Thoracic aorta (tissue), 2 donors: Measurements from ENCODE around the gene MAP3K9. TPM values are rescaled to one million over a fixed set of nuclear protein-coding genes. Genes with fewer than 3 reads are reported as not detected.

Experiments
- ATAC-seq: fragments of 150-250 bp; one replicate; pipeline ENCODE4 v1.8.0; 2017; ENCODE audit warnings: low read depth; ENCODE audit not compliant: insufficient number of reproducible peaks, low FRiP score
- DNase-seq: peaks from one replicate; pipeline ENCODE4 v3.0.0-alpha.2; 2020; ENCODE audit warnings: low spot score
- H3K27ac ChIP-seq, 2 donors: fragments of 200-600 bp; sonication (generic); 1 replicate in 1 of 2; 2 replicates in 1 of 2; pipeline ENCODE4 v1.5.1; 2016; ENCODE audit warnings: mild to moderate bottlenecking in 2 of 2, moderate library complexity in 2 of 2
- H3K27me3 ChIP-seq: fragments of 200-600 bp; sonication (generic); replicated peaks from 2 replicates; pipeline ENCODE4 v1.6.0; 2016; ENCODE audit warnings: mild to moderate bottlenecking; ENCODE audit not compliant: insufficient read depth
- H3K36me3 ChIP-seq: fragments of 200-600 bp; sonication (generic); one replicate; pipeline ENCODE4 v1.5.1; 2016
- H3K4me1 ChIP-seq, 2 donors: fragments of 200-600 bp; sonication (generic); 1 replicate in 1 of 2; 2 replicates in 1 of 2; pipeline versions ENCODE4 v1.5.1 to v1.6.0; 2016; ENCODE audit warnings: low read depth in 2 of 2, mild to moderate bottlenecking in 1 of 2; ENCODE audit not compliant: control insufficient read depth in 1 of 2
- H3K4me3 ChIP-seq: fragments of 200-600 bp; sonication (generic); 2 replicates; pipeline ENCODE4 v1.5.1; 2016; ENCODE audit warnings: mild to moderate bottlenecking
- H3K9me3 ChIP-seq: fragments of 200-600 bp; sonication (generic); 2 replicates; pipeline ENCODE4 v1.5.1; 2016
- CTCF ChIP-seq: fragments of 200-600 bp; sonication (generic); IDR thresholded peaks from one replicate; pipeline ENCODE4 v1.5.1; 2019; ENCODE audit warnings: antibody characterized with exemption
- total RNA-seq, 2 donors: library from RNA; depleted of rRNA; stranded (reverse); fragments of >200 nt; gene quantifications; one replicate each; pipeline versions ENCODE4 v1.1.0 to v1.2.3, GENCODE V29; 2016

The MAP3K9 gene
- total RNA-seq, 2 donors from 2014 or later = 0.63 to 1.1 TPM

- H3K4me3 ChIP-seq = no peak overlapping the region
- no peak for ATAC-seq
- no peak overlapping the region for H3K27ac ChIP-seq
- no peaks in the 10 kb centered on the region for H3K27me3 ChIP-seq
- no peaks in the 10 kb centered on the region for H3K36me3 ChIP-seq
- no peak for TF ChIP-seq CTCF
- DNase-seq = no peak
- peaks cover 7 to 13% of the 10 kb centered on the region in 2 donors for H3K4me1 ChIP-seq
- H3K9me3 ChIP-seq = no peaks in the 10 kb centered on the region
Observed at GRCh38 chr14:70696026-70696425, 113.3 kb downstream of the MAP3K9 start.

- DNase-seq (no peak), ATAC-seq (no peak)
- TF ChIP-seq CTCF = no peak
- no peak overlapping the region for H3K4me3 ChIP-seq
- H3K36me3 ChIP-seq = no peaks in the 10 kb centered on the region
- H3K27ac ChIP-seq = peak overlapping the region in 1 of 2 donors; percentile 25
- H3K27me3 ChIP-seq = no peaks in the 10 kb centered on the region
- no peaks in the 10 kb centered on the region for H3K4me1 ChIP-seq
- H3K9me3 ChIP-seq = no peaks in the 10 kb centered on the region
Observed at GRCh38 chr14:70692210-70692609, 117.1 kb downstream of the MAP3K9 start.

GRCh38 chr14:70685474-70686197 lies 123.7 kb downstream of the MAP3K9 start:
- Histone ChIP-seq H3K4me1 (no peaks in the 10 kb centered on the region), H3K9me3 (no peaks in the 10 kb centered on the region), H3K36me3 (no peaks in the 10 kb centered on the region), H3K27me3 (no peaks in the 10 kb centered on the region), H3K27ac (no peak overlapping the region), H3K4me3 (no peak overlapping the region)
- DNase-seq (no peak), ATAC-seq (no peak)
- no peak for TF ChIP-seq CTCF

GRCh38 chr14:70683983-70684382 lies 125.3 kb downstream of the MAP3K9 start:
- Histone ChIP-seq H3K27me3 (no peaks in the 10 kb centered on the region), H3K36me3 (no peaks in the 10 kb centered on the region), H3K27ac (no peak overlapping the region), H3K9me3 (no peaks in the 10 kb centered on the region), H3K4me3 (no peak overlapping the region), H3K4me1 (no peaks in the 10 kb centered on the region)
- ATAC-seq = no peak
- TF ChIP-seq CTCF = no peak
- no peak for DNase-seq

GRCh38 chr14:70680748-70681147 lies 128.6 kb downstream of the MAP3K9 start:
- no peak overlapping the region for H3K4me3 ChIP-seq
- no peaks in the 10 kb centered on the region for H3K36me3 ChIP-seq
- H3K4me1 ChIP-seq = no peaks in the 10 kb centered on the region
- no peak for DNase-seq
- H3K9me3 ChIP-seq = no peaks in the 10 kb centered on the region
- ATAC-seq = no peak
- no peak for TF ChIP-seq CTCF
- H3K27ac ChIP-seq = no peak overlapping the region
- no peaks in the 10 kb centered on the region for H3K27me3 ChIP-seq
